Fibroblast of upper back skin (primary cell): ENCODE data around the gene LINGO1.

Source experiments
- DNase-seq: peaks from one replicate; pipeline ENCODE4 v3.0.0-alpha.2; 2013

Gene LINGO1

GRCh38 chr15:77567202-77567601, 65.5 kb downstream of the LINGO1 start:
- no peak for DNase-seq

- DNase-seq = no peak
Measured at GRCh38 chr15:77566092-77566491, 66.6 kb downstream of the LINGO1 start.

GRCh38 chr15:77565378-77565915, 67.3 kb downstream of the LINGO1 start:
- DNase-seq = no peak

GRCh38 chr15:77564938-77565337, 67.8 kb downstream of the LINGO1 start:
- no peak for DNase-seq

GRCh38 chr15:77564341-77564740, 68.4 kb downstream of the LINGO1 start:
- DNase-seq = no peak

- no peak for DNase-seq
Measured at GRCh38 chr15:77563623-77564156, 69.0 kb downstream of the LINGO1 start.
